ENCODE measurements around the gene HPSE2.
"Not testable (repeated sequence)": the region's sequence is repeated elsewhere in the genome, so short reads cannot be mapped to it uniquely, and the experiment has no call there.

The HPSE2 gene

DNA sequence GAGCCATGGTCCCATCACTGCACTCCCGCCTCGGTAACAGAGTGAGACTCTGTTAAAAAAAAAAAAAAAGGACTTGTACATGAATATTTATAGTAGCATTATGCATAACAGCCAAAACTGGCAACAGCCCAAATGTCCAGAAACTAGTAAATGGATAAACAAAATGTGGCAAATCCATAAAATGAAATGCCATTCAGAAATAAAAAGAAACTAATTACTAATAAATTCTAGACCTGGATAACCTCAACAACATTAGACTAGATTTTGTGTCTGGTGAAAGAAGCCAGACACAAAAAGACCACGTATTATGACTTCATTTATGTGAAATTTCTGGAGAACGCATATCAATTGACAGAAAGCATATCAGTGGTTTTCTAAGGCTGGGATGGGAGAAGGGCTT lies 74.5 kb downstream of the HPSE2 start:
- Histone ChIP-seq H3K27me3 (ENCODE audit: control insufficient read depth, insufficient read depth, low read length) (no peaks in the 10 kb centered on the region), H3K4me3 (ENCODE audit: low read length) (no peak overlapping the region), H3K27ac (ENCODE audit: low read length) (no peak overlapping the region), H3K4me1 (ENCODE audit: control insufficient read depth, insufficient read depth, low read length) (no peaks in the 10 kb centered on the region), H3K9me3 (ENCODE audit: control insufficient read depth, insufficient read depth, low read length) (no peaks in the 10 kb centered on the region), H3K36me3 (ENCODE audit: control insufficient read depth, insufficient read depth, low read length) (no peaks in the 10 kb centered on the region)
- no CpG with 5 or more reads among the region's 4 CpGs for WGBS (ENCODE audit: insufficient coverage, insufficient read length)
- no peak for DNase-seq (ENCODE audit: low read depth, low spot score)

- Histone ChIP-seq H3K4me3 (ENCODE audit: low read length) (no peak overlapping the region), H3K4me1 (ENCODE audit: control insufficient read depth, insufficient read depth, low read length) (no peaks in the 10 kb centered on the region), H3K27ac (ENCODE audit: low read length) (no peak overlapping the region), H3K27me3 (ENCODE audit: control insufficient read depth, insufficient read depth, low read length) (no peaks in the 10 kb centered on the region), H3K36me3 (ENCODE audit: control insufficient read depth, insufficient read depth, low read length) (no peaks in the 10 kb centered on the region), H3K9me3 (ENCODE audit: control insufficient read depth, insufficient read depth, low read length) (no peaks in the 10 kb centered on the region)
- no peak for DNase-seq (ENCODE audit: low read depth, low spot score)
- WGBS (ENCODE audit: insufficient coverage, insufficient read length), result no CpG with 5 or more reads among the region's 2 CpGs
Measured at GRCh38 chr10:99143651-99144050, 92.0 kb downstream of the HPSE2 start.

DNA sequence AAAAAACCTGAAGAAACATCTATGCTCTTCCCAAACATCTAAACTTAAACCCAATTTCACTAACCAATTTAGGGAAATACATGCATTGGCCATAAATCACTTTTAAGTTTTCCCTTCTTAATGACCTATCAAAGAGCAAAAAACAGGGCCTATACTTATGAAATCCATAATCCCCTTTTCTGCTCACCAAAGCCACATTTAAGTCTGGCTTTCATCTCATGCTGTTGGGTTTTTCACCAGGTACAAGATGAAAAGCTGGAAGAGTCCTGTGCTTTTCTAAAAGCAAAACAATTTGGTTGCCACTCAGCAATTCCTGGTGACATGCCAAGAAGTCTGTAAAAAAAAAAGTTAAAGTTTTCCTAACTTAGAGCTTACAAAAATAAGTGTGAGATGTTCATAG lies 92.6 kb downstream of the HPSE2 start:
- no peaks in the 10 kb centered on the region for H3K9me3 ChIP-seq (ENCODE audit: control insufficient read depth, insufficient read depth, low read length)

GRCh38 chr10:99132897-99133296 lies 102.8 kb downstream of the HPSE2 start:
- not testable (repeated sequence) for H3K9me3 ChIP-seq (ENCODE audit: control insufficient read depth, insufficient read depth, low read length); DNase-seq (ENCODE audit: low read depth, low spot score); H3K27ac ChIP-seq (ENCODE audit: low read length); H3K4me1 ChIP-seq (ENCODE audit: control insufficient read depth, insufficient read depth, low read length); H3K27me3 ChIP-seq (ENCODE audit: control insufficient read depth, insufficient read depth, low read length); H3K4me3 ChIP-seq (ENCODE audit: low read length); H3K36me3 ChIP-seq (ENCODE audit: control insufficient read depth, insufficient read depth, low read length)
- WGBS (ENCODE audit: insufficient coverage, insufficient read length), result no CpG with 5 or more reads among the region's 3 CpGs

More for the DNA sequence above, 92.6 kb downstream of the HPSE2 start:
- DNase-seq (ENCODE audit: low read depth, low spot score), result no peak
- no peaks in the 10 kb centered on the region for H3K4me1 ChIP-seq (ENCODE audit: control insufficient read depth, insufficient read depth, low read length)
- H3K36me3 ChIP-seq (ENCODE audit: control insufficient read depth, insufficient read depth, low read length), result no peaks in the 10 kb centered on the region
- H3K4me3 ChIP-seq (ENCODE audit: low read length), result no peak overlapping the region
- no peaks in the 10 kb centered on the region for H3K27me3 ChIP-seq (ENCODE audit: control insufficient read depth, insufficient read depth, low read length)
- H3K27ac ChIP-seq (ENCODE audit: low read length), result no peak overlapping the region

- no CpG with 5 or more reads among the region's 3 CpGs for WGBS (ENCODE audit: insufficient coverage, insufficient read length)
- Histone ChIP-seq H3K27me3 (ENCODE audit: control insufficient read depth, insufficient read depth, low read length) (no peaks in the 10 kb centered on the region), H3K4me3 (ENCODE audit: low read length) (no peak overlapping the region), H3K4me1 (ENCODE audit: control insufficient read depth, insufficient read depth, low read length) (no peaks in the 10 kb centered on the region), H3K9me3 (ENCODE audit: control insufficient read depth, insufficient read depth, low read length) (peaks cover 2% of the 10 kb centered on the region; the same call in 1 of the 2 replicates), H3K36me3 (ENCODE audit: control insufficient read depth, insufficient read depth, low read length) (no peaks in the 10 kb centered on the region), H3K27ac (ENCODE audit: low read length) (no peak overlapping the region)
- DNase-seq (ENCODE audit: low read depth, low spot score), result no peak
Measured at GRCh38 chr10:99125879-99126278, 109.8 kb downstream of the HPSE2 start.

DNA sequence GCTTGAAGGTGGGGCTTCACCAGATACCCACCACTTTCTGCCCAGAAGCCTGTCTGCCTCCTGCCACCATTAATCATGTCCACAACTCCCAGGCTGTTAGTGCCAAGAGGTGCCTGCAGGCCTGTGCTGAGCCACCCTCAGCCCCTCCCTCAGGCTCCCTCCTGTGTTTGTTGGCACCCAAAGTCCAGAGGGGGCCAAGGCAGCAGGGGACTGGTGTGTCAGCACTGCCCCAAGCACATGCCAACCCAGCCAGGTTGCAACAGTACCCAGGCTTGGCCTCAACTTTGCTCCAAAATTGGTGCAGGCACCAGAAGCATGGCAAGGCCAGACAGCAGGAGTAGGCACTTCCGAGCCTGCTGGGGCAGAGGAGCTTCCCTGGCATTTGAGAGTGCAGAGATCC lies 111.3 kb downstream of the HPSE2 start:
- no peak overlapping the region for H3K4me3 ChIP-seq (ENCODE audit: low read length)
- H3K27me3 ChIP-seq (ENCODE audit: control insufficient read depth, insufficient read depth, low read length), result no peaks in the 10 kb centered on the region
- no CpG with 5 or more reads among the region's 1 CpG for WGBS (ENCODE audit: insufficient coverage, insufficient read length)
- no peak for DNase-seq (ENCODE audit: low read depth, low spot score)
- H3K4me1 ChIP-seq (ENCODE audit: control insufficient read depth, insufficient read depth, low read length), result no peaks in the 10 kb centered on the region
- no peaks in the 10 kb centered on the region for H3K36me3 ChIP-seq (ENCODE audit: control insufficient read depth, insufficient read depth, low read length)
- H3K27ac ChIP-seq (ENCODE audit: low read length), result no peak overlapping the region
- peaks cover 2% of the 10 kb centered on the region; the same call in 1 of the 2 replicates for H3K9me3 ChIP-seq (ENCODE audit: control insufficient read depth, insufficient read depth, low read length)

DNA sequence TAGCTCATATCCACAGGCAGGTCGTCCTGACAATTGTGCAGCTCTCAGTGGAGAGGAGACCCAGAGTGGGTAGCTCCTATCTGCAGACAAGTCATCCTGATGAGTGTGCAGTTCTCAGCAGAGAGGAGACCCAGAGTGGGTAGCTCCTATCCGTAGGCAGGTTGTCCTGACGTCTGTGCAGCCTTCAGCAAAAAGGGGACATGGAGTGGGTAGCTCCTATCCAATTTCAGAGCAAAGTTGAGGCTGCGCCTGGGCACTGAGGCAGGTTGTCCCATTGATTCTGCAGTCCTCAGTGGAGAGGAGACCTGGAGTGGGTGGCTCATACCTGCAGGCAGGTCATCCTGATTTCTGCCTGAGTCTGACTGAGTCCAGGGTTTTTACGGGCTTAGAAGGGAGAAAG lies 111.8 kb downstream of the HPSE2 start:
- peaks cover 2% of the 10 kb centered on the region; the same call in 1 of the 2 replicates for H3K9me3 ChIP-seq (ENCODE audit: control insufficient read depth, insufficient read depth, low read length)
- no peaks in the 10 kb centered on the region for H3K27me3 ChIP-seq (ENCODE audit: control insufficient read depth, insufficient read depth, low read length)
- no peaks in the 10 kb centered on the region for H3K36me3 ChIP-seq (ENCODE audit: control insufficient read depth, insufficient read depth, low read length)
- no peak for DNase-seq (ENCODE audit: low read depth, low spot score)
- no peaks in the 10 kb centered on the region for H3K4me1 ChIP-seq (ENCODE audit: control insufficient read depth, insufficient read depth, low read length)
- no peak overlapping the region for H3K4me3 ChIP-seq (ENCODE audit: low read length)
- no CpG with 5 or more reads among the region's 5 CpGs for WGBS (ENCODE audit: insufficient coverage, insufficient read length)
- no peak overlapping the region for H3K27ac ChIP-seq (ENCODE audit: low read length)

DNA sequence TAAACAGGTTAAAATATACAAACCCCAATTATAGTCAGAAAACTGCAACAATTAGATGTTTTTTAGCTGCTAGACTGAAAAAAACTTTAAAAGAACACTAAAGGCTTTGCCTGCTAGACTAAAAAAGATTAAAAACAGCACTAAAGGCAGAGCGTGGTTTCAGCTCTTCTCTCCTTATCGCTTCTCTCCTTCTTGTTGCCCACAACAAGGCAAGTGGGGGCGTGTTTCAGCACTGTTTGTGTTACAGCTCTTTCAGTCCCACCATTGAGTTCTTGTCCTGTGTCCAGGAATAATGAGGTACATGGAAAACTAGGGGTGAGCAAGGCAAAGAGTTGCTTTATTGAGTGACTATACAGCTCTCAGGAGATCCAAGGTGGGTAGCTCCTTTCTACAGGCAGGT lies 112.3 kb downstream of the HPSE2 start:
- H3K27me3 ChIP-seq (ENCODE audit: control insufficient read depth, insufficient read depth, low read length), result no peaks in the 10 kb centered on the region
- H3K4me3 ChIP-seq (ENCODE audit: low read length), result no peak overlapping the region
- H3K9me3 ChIP-seq (ENCODE audit: control insufficient read depth, insufficient read depth, low read length), result peaks cover 2% of the 10 kb centered on the region; the same call in 1 of the 2 replicates
- no peak overlapping the region for H3K27ac ChIP-seq (ENCODE audit: low read length)
- no CpG with 5 or more reads among the region's 3 CpGs for WGBS (ENCODE audit: insufficient coverage, insufficient read length)
- no peak for DNase-seq (ENCODE audit: low read depth, low spot score)
- no peaks in the 10 kb centered on the region for H3K36me3 ChIP-seq (ENCODE audit: control insufficient read depth, insufficient read depth, low read length)
- H3K4me1 ChIP-seq (ENCODE audit: control insufficient read depth, insufficient read depth, low read length), result no peaks in the 10 kb centered on the region

DNA sequence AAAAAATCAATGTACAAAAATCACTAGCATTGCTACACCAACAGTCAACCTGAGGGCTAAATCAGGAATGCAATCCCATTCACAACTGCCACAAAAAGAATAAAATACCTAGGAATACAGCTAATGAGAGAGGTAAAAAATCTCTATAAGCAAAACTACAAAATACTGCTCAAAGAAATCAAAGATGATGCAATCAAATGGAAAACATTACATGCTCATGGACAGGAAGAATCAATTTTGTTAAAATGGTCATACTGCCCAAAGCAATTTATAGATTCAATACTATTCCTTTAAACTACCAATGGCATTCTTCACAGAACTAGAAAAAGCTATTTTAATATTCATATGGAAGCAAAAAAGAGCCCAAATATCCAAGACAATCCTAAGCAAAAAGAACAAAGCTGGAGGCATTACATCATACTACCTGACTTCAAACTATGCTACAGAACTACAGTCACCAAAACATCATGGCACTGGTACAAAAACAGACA lies 116.3 kb downstream of the HPSE2 start:
- H3K36me3 ChIP-seq (ENCODE audit: control insufficient read depth, insufficient read depth, low read length), result no peaks in the 10 kb centered on the region

GRCh38 chr10:99115703-99116102 lies 119.9 kb downstream of the HPSE2 start:
- Histone ChIP-seq H3K27me3 (ENCODE audit: control insufficient read depth, insufficient read depth, low read length) (no peaks in the 10 kb centered on the region), H3K27ac (ENCODE audit: low read length) (no peak overlapping the region), H3K4me1 (ENCODE audit: control insufficient read depth, insufficient read depth, low read length) (no peaks in the 10 kb centered on the region)

More for the DNA sequence above, 116.3 kb downstream of the HPSE2 start:
- H3K27ac ChIP-seq (ENCODE audit: low read length), result no peak overlapping the region
- no peaks in the 10 kb centered on the region; the same call in 1 of the 2 replicates for H3K9me3 ChIP-seq (ENCODE audit: control insufficient read depth, insufficient read depth, low read length)
- DNase-seq (ENCODE audit: low read depth, low spot score), result no peak
- H3K4me3 ChIP-seq (ENCODE audit: low read length), result no peak overlapping the region
- no peaks in the 10 kb centered on the region for H3K4me1 ChIP-seq (ENCODE audit: control insufficient read depth, insufficient read depth, low read length)
- no peaks in the 10 kb centered on the region for H3K27me3 ChIP-seq (ENCODE audit: control insufficient read depth, insufficient read depth, low read length)

DNA sequence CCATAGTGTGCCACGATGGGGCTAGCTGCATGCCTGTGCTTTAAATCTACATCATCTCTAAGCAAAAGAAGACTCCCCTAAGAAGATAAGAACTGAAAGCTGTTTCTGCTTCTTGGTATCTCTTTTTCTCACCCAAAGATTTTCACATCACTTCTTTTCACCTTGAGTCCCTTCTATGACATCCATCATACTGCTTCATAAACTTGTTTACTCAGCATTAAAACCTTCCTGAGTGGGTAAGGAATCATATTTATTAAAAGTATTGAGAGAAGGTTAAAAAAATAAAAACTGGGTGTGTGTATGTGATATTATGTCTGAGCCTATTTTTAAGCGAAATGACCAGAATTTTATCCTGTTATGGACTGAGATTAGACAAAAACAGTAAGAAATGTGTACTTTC lies 150.3 kb downstream of the HPSE2 start:
- peaks cover 4% of the 10 kb centered on the region; the same call in 1 of the 2 replicates for H3K4me1 ChIP-seq (ENCODE audit: control insufficient read depth, insufficient read depth, low read length)
- no peaks in the 10 kb centered on the region for H3K27me3 ChIP-seq (ENCODE audit: control insufficient read depth, insufficient read depth, low read length)
- 100% methylated on average over 1 of the region's 2 CpGs for WGBS (ENCODE audit: insufficient coverage, insufficient read length)
- no peak for DNase-seq (ENCODE audit: low read depth, low spot score)
- H3K36me3 ChIP-seq (ENCODE audit: control insufficient read depth, insufficient read depth, low read length), result no peaks in the 10 kb centered on the region
- no peaks in the 10 kb centered on the region for H3K9me3 ChIP-seq (ENCODE audit: control insufficient read depth, insufficient read depth, low read length)
- no peak overlapping the region for H3K4me3 ChIP-seq (ENCODE audit: low read length)
- H3K27ac ChIP-seq (ENCODE audit: low read length), result no peak overlapping the region

More at GRCh38 chr10:99115703-99116102, 119.9 kb downstream of the HPSE2 start:
- Histone ChIP-seq H3K9me3 (ENCODE audit: control insufficient read depth, insufficient read depth, low read length) (no peaks in the 10 kb centered on the region), H3K36me3 (ENCODE audit: control insufficient read depth, insufficient read depth, low read length) (no peaks in the 10 kb centered on the region), H3K4me3 (ENCODE audit: low read length) (no peak overlapping the region)
- no peak for DNase-seq (ENCODE audit: low read depth, low spot score)
